Measurements from ENCODE around the gene SP140L. TPM values are rescaled to one million over a fixed set of nuclear protein-coding genes. Genes with fewer than 3 reads are reported as not detected.
"Not testable (repeated sequence)": the region's sequence is repeated elsewhere in the genome, so short reads cannot be mapped to it uniquely, and the experiment has no call there.

The SP140L gene
- polyA plus RNA-seq, 4 donors = 11.8 to 15.4 (median 13.0) TPM

DNA sequence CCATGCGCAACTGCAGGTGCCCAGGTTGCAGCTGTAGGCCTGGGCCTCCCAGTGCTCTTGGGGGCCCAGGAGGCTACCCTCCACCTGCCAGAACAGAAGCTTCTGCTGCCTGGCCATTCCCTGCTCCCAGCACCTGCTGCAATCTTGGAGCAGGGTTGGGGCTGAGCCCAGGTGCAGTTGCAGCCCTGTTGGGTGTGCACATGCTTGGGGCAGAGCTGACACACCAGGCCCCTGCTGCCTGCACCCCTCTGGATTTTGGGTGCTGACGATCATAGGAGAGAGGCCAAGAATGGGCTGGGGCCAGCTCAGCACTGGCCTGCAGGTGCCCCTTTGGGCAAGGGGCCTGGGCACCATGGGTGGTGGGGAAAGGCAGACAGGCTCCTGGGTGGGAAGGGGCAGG, 20.5 kb upstream of the SP140L start:
- H3K36me3 ChIP-seq (ENCODE audit: control insufficient read depth in 3 of 3, insufficient read depth in 2 of 3, low read depth in 1 of 3, low read length in 3 of 3) = no peaks in the 10 kb centered on the region
- H3K9me3 ChIP-seq (ENCODE audit: control insufficient read depth in 2 of 2, insufficient read depth in 1 of 2, low read depth in 1 of 2, low read length in 1 of 2) = peaks cover 0 to 11% of the 10 kb centered on the region in 2 donors
- 48 to 97% (median 78%) methylated on average over 2 of the region's 2 CpGs for WGBS, 3 donors
- no peaks in the 10 kb centered on the region for H3K27me3 ChIP-seq (ENCODE audit: control insufficient read depth in 3 of 3, insufficient read depth in 3 of 3, low read length in 3 of 3)
- H3K4me1 ChIP-seq (ENCODE audit: control insufficient read depth in 3 of 3, insufficient read depth in 2 of 3, low read depth in 1 of 3, low read length in 2 of 3) = no peaks in the 10 kb centered on the region
- FAIRE-seq (no peak), DNase-seq (no peak)
- no peak overlapping the region for H3K4me3 ChIP-seq (ENCODE audit: low read depth in 1 of 3, low read length in 3 of 3)
- H3K27ac ChIP-seq (ENCODE audit: low read depth in 1 of 3, low read length in 2 of 3) = no peak overlapping the region

DNA sequence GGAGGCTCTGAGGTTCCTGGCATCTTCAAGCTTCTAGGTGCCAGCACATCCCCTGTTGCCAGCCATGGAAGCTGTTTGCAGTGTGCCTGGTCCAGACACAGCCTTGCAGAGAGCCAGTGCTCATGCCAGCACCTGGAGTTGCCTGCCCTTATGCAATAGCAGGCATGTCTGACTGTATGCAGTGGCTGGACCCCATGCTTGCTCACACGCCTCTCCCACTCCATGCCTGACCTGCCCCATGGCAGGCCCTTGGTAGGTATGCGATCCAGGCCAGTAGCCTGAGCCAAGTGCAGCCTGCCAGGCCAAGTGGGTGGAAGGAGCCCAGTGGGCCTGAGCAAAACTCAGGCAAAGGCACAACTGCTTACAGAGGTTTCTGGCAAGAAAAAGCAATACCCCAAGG, 19.5 kb upstream of the SP140L start:
- Histone ChIP-seq H3K9me3 (ENCODE audit: control insufficient read depth in 2 of 2, insufficient read depth in 1 of 2, low read depth in 1 of 2, low read length in 1 of 2) (peaks cover 0 to 11% of the 10 kb centered on the region in 2 donors), H3K27ac (ENCODE audit: low read depth in 1 of 3, low read length in 2 of 3) (no peak overlapping the region), H3K4me3 (ENCODE audit: low read depth in 1 of 3, low read length in 3 of 3) (no peak overlapping the region), H3K27me3 (ENCODE audit: control insufficient read depth in 3 of 3, insufficient read depth in 3 of 3, low read length in 3 of 3) (no peaks in the 10 kb centered on the region), H3K4me1 (ENCODE audit: control insufficient read depth in 3 of 3, insufficient read depth in 2 of 3, low read depth in 1 of 3, low read length in 2 of 3) (no peaks in the 10 kb centered on the region), H3K36me3 (ENCODE audit: control insufficient read depth in 3 of 3, insufficient read depth in 2 of 3, low read depth in 1 of 3, low read length in 3 of 3) (no peaks in the 10 kb centered on the region)
- no peak for FAIRE-seq
- WGBS, 3 donors = 91 to 96% (median 95%) methylated on average over 2 of the region's 2 CpGs
- DNase-seq = no peak

GRCh38 chr2:230308402-230309000, 18.5 kb upstream of the SP140L start:
- H3K9me3 ChIP-seq (ENCODE audit: control insufficient read depth in 2 of 2, insufficient read depth in 1 of 2, low read depth in 1 of 2, low read length in 1 of 2) = peaks cover 0 to 11% of the 10 kb centered on the region in 2 donors
- DNase-seq = no peak
- no peaks in the 10 kb centered on the region for H3K36me3 ChIP-seq (ENCODE audit: control insufficient read depth in 3 of 3, insufficient read depth in 2 of 3, low read depth in 1 of 3, low read length in 3 of 3)
- no peaks in the 10 kb centered on the region for H3K4me1 ChIP-seq (ENCODE audit: control insufficient read depth in 3 of 3, insufficient read depth in 2 of 3, low read depth in 1 of 3, low read length in 2 of 3)
- no peak overlapping the region for H3K4me3 ChIP-seq (ENCODE audit: low read depth in 1 of 3, low read length in 3 of 3)
- WGBS, 3 donors = 92 to 94% (median 93%) methylated on average over 12 of the region's 12 CpGs
- no peak overlapping the region for H3K27ac ChIP-seq (ENCODE audit: low read depth in 1 of 3, low read length in 2 of 3)
- FAIRE-seq = no peak
- no peaks in the 10 kb centered on the region for H3K27me3 ChIP-seq (ENCODE audit: control insufficient read depth in 3 of 3, insufficient read depth in 3 of 3, low read length in 3 of 3)

DNA sequence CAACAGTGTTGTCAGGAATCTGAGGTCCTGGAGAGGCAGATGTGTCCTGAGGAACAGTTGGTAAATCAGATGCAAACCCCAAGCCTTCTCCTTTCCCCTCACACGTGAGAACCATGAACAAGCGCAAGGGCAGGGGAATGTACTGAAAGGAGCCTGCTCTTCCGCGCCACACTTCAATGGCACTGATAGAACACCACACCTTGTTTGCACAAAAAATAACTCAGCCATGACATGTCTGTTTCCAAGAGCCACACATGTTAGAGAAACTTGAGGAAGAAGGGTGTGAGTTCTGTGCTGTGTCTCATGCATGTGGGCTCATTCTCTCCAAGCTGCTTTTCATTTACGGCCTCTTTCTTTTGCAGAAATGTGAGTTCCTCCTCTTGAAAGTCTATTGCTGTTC, 16.2 kb upstream of the SP140L start:
- not testable (repeated sequence) for FAIRE-seq

GRCh38 chr2:230311634-230312033, 15.4 kb upstream of the SP140L start:
- WGBS, 3 donors = 48 to 75% (median 72%) methylated on average over 1 of the region's 1 CpG
- not testable (repeated sequence) for H3K9me3 ChIP-seq (ENCODE audit: control insufficient read depth in 2 of 2, insufficient read depth in 1 of 2, low read depth in 1 of 2, low read length in 1 of 2); H3K27me3 ChIP-seq (ENCODE audit: control insufficient read depth in 3 of 3, insufficient read depth in 3 of 3, low read length in 3 of 3); H3K4me1 ChIP-seq (ENCODE audit: control insufficient read depth in 3 of 3, insufficient read depth in 2 of 3, low read depth in 1 of 3, low read length in 2 of 3); H3K36me3 ChIP-seq (ENCODE audit: control insufficient read depth in 3 of 3, insufficient read depth in 2 of 3, low read depth in 1 of 3, low read length in 3 of 3); DNase-seq; H3K4me3 ChIP-seq (ENCODE audit: low read depth in 1 of 3, low read length in 3 of 3); H3K27ac ChIP-seq (ENCODE audit: low read depth in 1 of 3, low read length in 2 of 3); FAIRE-seq

More for the DNA sequence above, 16.2 kb upstream of the SP140L start:
- not testable (repeated sequence) for H3K36me3 ChIP-seq (ENCODE audit: control insufficient read depth in 3 of 3, insufficient read depth in 2 of 3, low read depth in 1 of 3, low read length in 3 of 3); H3K27ac ChIP-seq (ENCODE audit: low read depth in 1 of 3, low read length in 2 of 3); H3K27me3 ChIP-seq (ENCODE audit: control insufficient read depth in 3 of 3, insufficient read depth in 3 of 3, low read length in 3 of 3); H3K4me3 ChIP-seq (ENCODE audit: low read depth in 1 of 3, low read length in 3 of 3); DNase-seq; H3K9me3 ChIP-seq (ENCODE audit: control insufficient read depth in 2 of 2, insufficient read depth in 1 of 2, low read depth in 1 of 2, low read length in 1 of 2); H3K4me1 ChIP-seq (ENCODE audit: control insufficient read depth in 3 of 3, insufficient read depth in 2 of 3, low read depth in 1 of 3, low read length in 2 of 3)
- 93 to 100% (median 93%) methylated on average over 1 of the region's 5 CpGs for WGBS, 3 donors

DNA sequence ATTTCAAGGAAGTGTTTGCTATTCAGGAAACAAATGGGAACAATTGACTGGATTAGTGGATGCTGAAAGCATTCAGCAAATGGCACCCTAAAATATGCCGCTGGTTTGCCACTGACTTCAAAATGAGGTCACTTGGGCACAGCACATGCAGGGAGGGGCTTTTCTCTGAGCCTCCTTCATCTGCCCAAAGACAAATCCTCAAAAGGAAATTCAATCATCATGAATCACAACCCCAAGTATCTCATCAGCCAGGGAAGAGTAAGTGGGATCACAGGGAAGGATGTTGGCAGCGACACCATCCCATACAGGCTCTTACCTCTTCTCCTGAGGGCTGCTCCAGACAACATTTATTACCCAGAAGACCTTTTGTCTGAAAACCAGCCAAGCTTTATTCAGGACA, 14.4 kb upstream of the SP140L start:
- no peaks in the 10 kb centered on the region for H3K9me3 ChIP-seq (ENCODE audit: control insufficient read depth in 2 of 2, insufficient read depth in 1 of 2, low read depth in 1 of 2, low read length in 1 of 2)
- H3K4me1 ChIP-seq (ENCODE audit: control insufficient read depth in 3 of 3, insufficient read depth in 2 of 3, low read depth in 1 of 3, low read length in 2 of 3) = no peaks in the 10 kb centered on the region
- WGBS, 3 donors = 89 to 93% (median 89%) methylated on average over 2 of the region's 2 CpGs
- no peaks in the 10 kb centered on the region for H3K27me3 ChIP-seq (ENCODE audit: control insufficient read depth in 3 of 3, insufficient read depth in 3 of 3, low read length in 3 of 3)
- no peak overlapping the region for H3K4me3 ChIP-seq (ENCODE audit: low read depth in 1 of 3, low read length in 3 of 3)
- DNase-seq = no peak
- no peak overlapping the region for H3K27ac ChIP-seq (ENCODE audit: low read depth in 1 of 3, low read length in 2 of 3)
- no peak for FAIRE-seq
- no peaks in the 10 kb centered on the region for H3K36me3 ChIP-seq (ENCODE audit: control insufficient read depth in 3 of 3, insufficient read depth in 2 of 3, low read depth in 1 of 3, low read length in 3 of 3)

GRCh38 chr2:230317366-230317765, 9.6 kb upstream of the SP140L start:
- no peak for FAIRE-seq

DNA sequence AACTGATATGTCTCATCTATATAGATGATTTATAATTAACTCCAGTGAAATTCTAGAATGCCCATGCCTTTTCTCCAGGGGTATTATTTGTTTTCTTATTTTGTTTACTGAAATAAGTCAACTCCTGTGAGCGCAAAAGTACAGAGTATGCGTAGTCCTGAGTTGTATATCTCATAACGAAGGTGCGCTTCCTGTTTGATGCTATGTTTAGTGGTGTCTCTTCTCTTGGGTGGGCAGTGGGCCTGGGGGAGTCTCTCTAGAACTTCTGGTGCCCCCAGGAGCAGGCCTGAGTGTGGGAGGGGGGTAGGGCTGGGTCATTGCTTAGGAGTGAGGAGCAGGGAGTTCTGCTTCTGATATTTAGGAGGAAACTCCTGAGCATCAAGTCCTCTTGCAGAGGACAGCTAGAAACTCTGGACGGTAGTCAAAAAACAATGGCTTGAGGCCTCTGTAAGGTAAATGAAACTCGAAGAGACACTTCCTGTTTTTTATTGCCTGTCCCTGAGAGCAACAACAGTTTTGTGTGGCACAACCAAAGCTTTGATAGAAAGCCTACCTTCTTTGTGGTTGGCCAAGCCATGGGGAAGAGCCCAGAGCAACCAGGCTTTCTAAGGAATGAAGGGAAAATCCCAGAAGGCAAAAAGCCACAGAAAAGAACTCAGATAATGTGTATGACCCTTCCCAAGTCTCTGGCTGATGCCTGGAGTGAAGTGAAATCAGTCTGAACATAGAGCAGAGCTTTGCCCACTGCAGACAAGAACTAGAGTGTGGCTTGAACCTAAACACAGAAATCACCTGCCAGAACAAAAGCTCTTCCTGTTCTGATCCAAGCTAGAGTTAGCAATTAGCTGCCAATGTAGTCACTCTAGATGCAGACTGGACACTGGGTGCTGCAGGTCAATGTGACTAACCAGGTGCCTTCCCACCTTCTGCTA, 8.5 kb upstream of the SP140L start:
- Histone ChIP-seq H3K27me3 (ENCODE audit: control insufficient read depth in 3 of 3, insufficient read depth in 3 of 3, low read length in 3 of 3) (no peaks in the 10 kb centered on the region), H3K4me3 (ENCODE audit: low read depth in 1 of 3, low read length in 3 of 3) (no peak overlapping the region), H3K9me3 (ENCODE audit: control insufficient read depth in 2 of 2, insufficient read depth in 1 of 2, low read depth in 1 of 2, low read length in 1 of 2) (peaks cover 0 to 24% of the 10 kb centered on the region in 2 donors), H3K27ac (ENCODE audit: low read depth in 1 of 3, low read length in 2 of 3) (peak overlapping the region in 1 of 3 donors; percentile 70), H3K36me3 (ENCODE audit: control insufficient read depth in 3 of 3, insufficient read depth in 2 of 3, low read depth in 1 of 3, low read length in 3 of 3) (no peaks in the 10 kb centered on the region), H3K4me1 (ENCODE audit: control insufficient read depth in 3 of 3, insufficient read depth in 2 of 3, low read depth in 1 of 3, low read length in 2 of 3) (no peaks in the 10 kb centered on the region)
- DNase-seq = peak in 1 of 2 donors; percentile 3
- no peak for FAIRE-seq
- WGBS, 3 donors = 62 to 73% (median 63%) methylated on average over 6 of the region's 6 CpGs

More at GRCh38 chr2:230317366-230317765, 9.6 kb upstream of the SP140L start:
- Histone ChIP-seq H3K9me3 (ENCODE audit: control insufficient read depth in 2 of 2, insufficient read depth in 1 of 2, low read depth in 1 of 2, low read length in 1 of 2) (peaks cover 0 to 14% of the 10 kb centered on the region in 2 donors), H3K4me1 (ENCODE audit: control insufficient read depth in 3 of 3, insufficient read depth in 2 of 3, low read depth in 1 of 3, low read length in 2 of 3) (no peaks in the 10 kb centered on the region), H3K4me3 (ENCODE audit: low read depth in 1 of 3, low read length in 3 of 3) (no peak overlapping the region), H3K27me3 (ENCODE audit: control insufficient read depth in 3 of 3, insufficient read depth in 3 of 3, low read length in 3 of 3) (no peaks in the 10 kb centered on the region), H3K27ac (ENCODE audit: low read depth in 1 of 3, low read length in 2 of 3) (peak overlapping the region in 1 of 3 donors; percentile 47), H3K36me3 (ENCODE audit: control insufficient read depth in 3 of 3, insufficient read depth in 2 of 3, low read depth in 1 of 3, low read length in 3 of 3) (no peaks in the 10 kb centered on the region)
- 89 to 93% (median 92%) methylated on average over 3 of the region's 3 CpGs for WGBS, 3 donors
- DNase-seq = no peak
